ENCODE measurements around the gene ASB18.

Gene ASB18

DNA sequence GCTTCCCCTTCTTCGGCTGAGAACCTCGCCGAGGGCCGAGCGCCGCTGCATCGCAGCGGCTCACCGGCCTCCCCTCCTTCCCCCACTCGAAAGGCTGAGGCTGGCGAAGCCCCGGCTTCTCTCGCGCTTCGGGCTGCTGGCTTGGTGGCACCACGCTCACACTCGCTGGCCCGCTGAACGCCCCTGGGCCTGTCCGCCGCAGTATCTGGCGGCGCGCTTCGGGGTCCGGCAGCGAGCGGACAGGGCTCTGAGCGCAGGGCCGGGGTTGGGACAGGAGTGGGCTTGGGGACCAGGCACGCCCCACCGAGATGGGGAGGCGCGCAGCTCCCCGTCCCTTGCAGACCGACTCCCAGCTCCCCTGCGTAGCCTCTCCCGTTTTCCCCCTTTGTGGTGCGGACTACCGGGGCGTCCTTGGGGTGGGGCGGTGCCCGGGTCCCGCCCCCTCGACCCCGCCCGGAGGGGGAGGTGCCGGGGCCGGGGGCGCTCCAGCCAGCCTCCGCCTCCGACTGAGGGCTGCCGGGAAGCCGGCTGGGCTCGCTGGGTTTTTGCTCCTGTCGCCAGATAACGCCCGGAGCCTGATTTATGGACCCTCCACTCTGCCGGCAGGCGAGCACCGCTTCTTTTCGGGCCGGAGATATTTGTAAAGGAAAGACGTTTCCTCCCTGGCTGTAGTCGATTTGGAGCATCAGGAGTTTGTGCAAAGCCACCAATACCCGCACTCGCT lies 99.8 kb downstream of the ASB18 start:
- DNase-seq (ENCODE audit: low spot score) (no peak), FAIRE-seq (no peak)

GRCh38 chr2:236163471-236164200 lies 100.6 kb downstream of the ASB18 start:
- no peak for FAIRE-seq
- no peak for DNase-seq (ENCODE audit: low spot score)

DNA sequence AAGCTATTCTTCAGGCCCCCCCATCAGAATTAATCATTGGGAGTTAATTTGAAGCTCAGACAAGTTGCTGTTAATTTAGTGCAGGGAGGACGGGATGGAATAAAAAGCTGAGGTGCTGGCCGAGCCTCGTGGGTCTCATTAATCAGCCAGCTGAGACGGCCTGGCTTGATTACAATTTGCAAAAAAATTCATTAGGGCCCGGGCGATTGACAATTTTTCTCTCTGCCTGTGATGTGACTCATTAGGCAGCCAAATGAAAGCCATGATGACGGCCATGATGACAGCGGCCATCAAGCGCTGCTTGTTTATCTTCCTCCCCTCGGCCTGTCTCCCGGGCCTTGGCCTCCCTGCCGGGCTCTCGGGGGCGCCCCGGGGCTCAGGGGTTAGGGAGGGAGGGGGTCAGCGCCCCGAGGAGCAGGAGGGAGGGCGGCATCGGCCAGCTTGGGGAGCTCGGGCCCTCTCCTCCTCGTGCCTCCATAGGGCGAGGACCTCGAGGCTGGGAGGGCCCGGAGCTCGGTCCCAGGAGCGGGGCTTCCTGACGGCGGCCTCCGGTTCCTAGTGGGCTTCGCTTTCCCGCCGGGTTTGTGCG lies 101.2 kb downstream of the ASB18 start:
- no peak for DNase-seq (ENCODE audit: low spot score)
- FAIRE-seq = no peak

DNA sequence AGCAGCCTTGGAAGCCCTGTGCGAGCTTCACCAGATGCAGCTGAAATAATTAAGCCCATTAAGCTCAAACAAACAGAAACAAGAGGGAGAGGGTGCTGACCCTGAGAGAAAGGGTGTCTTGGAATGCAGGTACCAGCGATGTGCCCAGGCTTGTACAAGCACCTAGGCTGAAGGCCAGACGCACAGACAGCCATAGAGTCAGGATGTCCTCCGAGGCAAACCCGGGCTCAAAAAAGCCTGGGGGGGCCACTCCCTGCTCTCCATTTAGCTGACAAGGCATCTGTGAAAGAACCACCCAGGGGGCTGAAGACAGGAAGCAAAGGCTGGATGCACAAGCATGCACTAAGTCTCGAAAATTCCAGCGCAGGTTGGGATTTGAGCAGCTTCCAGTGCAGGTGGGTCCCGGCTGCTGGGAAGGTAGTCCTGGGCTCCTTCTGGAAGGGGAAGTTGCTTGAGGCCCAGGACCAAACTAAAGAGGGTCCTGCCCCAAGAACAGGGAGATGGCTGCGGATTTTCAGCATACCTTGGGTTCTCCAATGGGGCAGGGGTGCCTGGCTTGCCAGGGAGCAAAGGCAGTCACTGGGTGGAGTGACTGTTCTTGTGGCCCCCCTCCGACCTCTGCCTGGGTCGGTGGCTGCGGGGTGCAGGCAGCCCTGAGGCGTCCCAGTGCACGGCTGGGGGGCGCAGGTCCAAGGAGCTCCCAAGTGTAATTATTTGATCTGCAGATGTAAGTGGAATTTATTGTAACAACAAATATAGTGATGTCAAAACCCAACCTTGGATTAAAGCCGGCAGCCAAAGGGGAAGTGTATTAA lies 102.0 kb downstream of the ASB18 start:
- FAIRE-seq (no peak), DNase-seq (ENCODE audit: low spot score) (no peak)

- DNase-seq (ENCODE audit: low spot score) = no peak
- no peak for FAIRE-seq
Observed at GRCh38 chr2:236161531-236161930, 102.7 kb downstream of the ASB18 start.

GRCh38 chr2:236161082-236161462 lies 103.1 kb downstream of the ASB18 start:
- no peak for DNase-seq (ENCODE audit: low spot score)
- no peak for FAIRE-seq

- FAIRE-seq (no peak), DNase-seq (ENCODE audit: low spot score) (no peak)
Observed at GRCh38 chr2:236160366-236161081, 103.7 kb downstream of the ASB18 start.

GRCh38 chr2:236159778-236160170 lies 104.4 kb downstream of the ASB18 start:
- FAIRE-seq = no peak
- no peak for DNase-seq (ENCODE audit: low spot score)

DNA sequence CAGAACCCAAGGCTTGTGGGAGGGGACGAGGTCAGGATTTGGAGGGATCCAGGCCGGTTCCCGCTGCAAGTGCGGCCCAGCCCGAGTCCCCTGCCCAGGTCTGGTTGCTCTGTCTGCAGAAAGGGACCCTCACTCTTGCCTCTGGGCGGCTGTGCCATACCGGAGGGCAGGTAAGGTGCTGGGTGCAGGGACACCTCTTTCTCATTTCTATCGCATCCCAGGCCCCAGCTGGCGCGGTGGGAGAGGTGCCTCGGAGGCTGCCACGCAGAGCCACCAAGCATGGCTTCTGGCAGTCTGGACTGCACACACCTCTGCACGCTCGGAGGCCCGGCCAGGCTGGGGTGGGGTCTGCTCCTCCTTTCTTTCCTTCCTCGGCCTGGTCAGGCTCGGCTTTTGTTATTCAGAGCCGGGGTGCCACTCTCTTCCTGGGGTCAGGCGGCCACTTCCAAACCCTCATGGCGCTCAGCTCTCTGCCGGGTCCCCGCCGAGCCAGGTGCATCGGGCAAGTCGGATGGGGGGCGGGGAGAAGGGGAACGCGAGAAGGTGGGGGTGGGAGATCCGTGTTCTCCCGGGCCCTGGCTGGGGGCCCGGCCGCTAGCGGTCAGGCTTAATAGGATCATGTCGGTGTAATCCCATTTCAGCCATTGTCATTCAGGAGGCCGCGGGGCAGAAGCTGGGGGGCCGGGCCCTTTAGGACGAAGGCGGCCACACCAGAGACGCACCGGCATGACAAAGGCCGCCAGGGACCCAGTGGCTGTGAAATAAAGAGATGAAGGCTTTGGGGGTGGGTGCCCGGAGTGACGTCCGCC lies 105.0 kb downstream of the ASB18 start:
- FAIRE-seq (no peak), DNase-seq (ENCODE audit: low spot score) (no peak)

GRCh38 chr2:236157815-236158498 lies 106.2 kb downstream of the ASB18 start:
- no peak for FAIRE-seq
- DNase-seq (ENCODE audit: low spot score) = no peak

DNA sequence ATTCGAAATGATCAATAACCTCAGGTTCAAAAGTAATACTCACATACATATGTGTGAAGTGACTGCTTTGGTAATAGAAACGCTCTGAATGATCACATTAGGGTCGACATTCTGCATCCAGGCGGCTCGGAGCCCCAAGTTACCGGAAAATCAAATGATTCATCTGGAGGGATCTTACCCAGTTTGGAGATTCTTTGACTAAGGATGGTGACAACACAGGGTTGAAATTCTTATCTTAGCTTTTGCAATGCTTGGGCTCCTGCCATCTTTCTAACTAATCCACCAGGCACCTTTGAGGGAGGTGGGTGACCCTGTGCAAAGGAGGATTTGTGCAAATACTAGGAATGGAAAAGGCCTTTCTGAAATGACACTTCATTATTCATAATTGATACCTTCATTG lies 106.8 kb downstream of the ASB18 start:
- FAIRE-seq (no peak), DNase-seq (ENCODE audit: low spot score) (no peak)

GRCh38 chr2:236156860-236157194 lies 107.4 kb downstream of the ASB18 start:
- no peak for DNase-seq (ENCODE audit: low spot score)
- no peak for FAIRE-seq

GRCh38 chr2:236156095-236156859 lies 107.9 kb downstream of the ASB18 start:
- no peak for DNase-seq (ENCODE audit: low spot score)
- FAIRE-seq = no peak

- no peak for FAIRE-seq
- no peak for DNase-seq (ENCODE audit: low spot score)
Observed at GRCh38 chr2:236155406-236155805, 108.8 kb downstream of the ASB18 start.

GRCh38 chr2:236146436-236146835 lies 117.8 kb downstream of the ASB18 start:
- FAIRE-seq = no peak

GRCh38 chr2:236143811-236144210 lies 120.4 kb downstream of the ASB18 start:
- FAIRE-seq (no peak), DNase-seq (ENCODE audit: low spot score) (no peak)

More at GRCh38 chr2:236146436-236146835, 117.8 kb downstream of the ASB18 start:
- no peak for DNase-seq (ENCODE audit: low spot score)

Measured in RCC 7860 (cell line).